Neuronal stem cell (in vitro differentiated cells): ENCODE data around the gene ABCA12.
A peak's percentile ranks its signal among the peaks of the same experiment; 100 is the strongest.

Source experiments
- DNase-seq: peaks from one replicate; pipeline ENCODE4 v3.0.0-alpha.2; 2013; ENCODE audit warnings: low spot score
- H2AFZ ChIP-seq: one replicate; pipeline ENCODE4 v1.6.1; 2013; ENCODE audit warnings: mild to moderate bottlenecking, low read length, inconsistent platforms
- H2AK5ac ChIP-seq: 2 replicates; pipeline ENCODE4 v1.6.1; 2013; ENCODE audit warnings: low read depth, mild to moderate bottlenecking, inconsistent platforms, low read length, moderate library complexity, mixed read lengths
- H2BK120ac ChIP-seq: 2 replicates; pipeline ENCODE4 v1.6.1; 2013; ENCODE audit warnings: low read depth, mild to moderate bottlenecking, inconsistent platforms, low read length, moderate library complexity, mixed read lengths
- H2BK12ac ChIP-seq: one replicate; pipeline ENCODE4 v1.6.1; 2013; ENCODE audit warnings: low read length, inconsistent platforms
- H2BK15ac ChIP-seq: 2 replicates; pipeline ENCODE4 v1.6.1; 2013; ENCODE audit warnings: mild to moderate bottlenecking, low read length, inconsistent platforms, mixed read lengths
- H2BK5ac ChIP-seq: one replicate; pipeline ENCODE4 v1.6.1; 2013; ENCODE audit warnings: inconsistent platforms, mild to moderate bottlenecking, low read length, moderate library complexity
- H3K14ac ChIP-seq: one replicate; pipeline ENCODE4 v1.6.1; 2013; ENCODE audit warnings: low read length, inconsistent platforms
- H3K18ac ChIP-seq: 2 replicates; pipeline ENCODE4 v1.6.1; 2013; ENCODE audit warnings: low read length, inconsistent platforms
- H3K23ac ChIP-seq: 2 replicates; pipeline ENCODE4 v1.6.1; 2013; ENCODE audit warnings: low read depth, mild to moderate bottlenecking, mixed read lengths, low read length, inconsistent platforms; ENCODE audit not compliant: poor library complexity
- H3K27ac ChIP-seq: replicated peaks from 3 replicates; pipeline ENCODE4 v1.5.1; 2013; ENCODE audit warnings: low read length, inconsistent platforms
- H3K27me3 ChIP-seq, 3 experiments: 2 replicates each; pipeline ENCODE4 v1.6.1; 2013; ENCODE audit warnings: low read length in 3 of 3, mild to moderate bottlenecking in 2 of 3, inconsistent platforms in 1 of 3, low read depth in 1 of 3, mixed read lengths in 1 of 3, moderate library complexity in 1 of 3; ENCODE audit not compliant: control insufficient read depth in 3 of 3, insufficient read depth in 3 of 3
- H3K36me3 ChIP-seq, 2 donors: replicated peaks in 1 of 2; 2 replicates each; pipeline ENCODE4 v1.6.1; 2013; ENCODE audit warnings: low read length in 2 of 2; ENCODE audit not compliant: control insufficient read depth in 2 of 2, insufficient read depth in 2 of 2
- H3K4ac ChIP-seq: 2 replicates; pipeline ENCODE4 v1.6.1; 2013; ENCODE audit warnings: inconsistent platforms, mild to moderate bottlenecking, low read length, moderate library complexity
- H3K4me1 ChIP-seq, 2 donors: 1 replicate in 1 of 2; 2 replicates in 1 of 2; pipeline ENCODE4 v1.6.1; 2013; ENCODE audit warnings: low read length in 2 of 2, low read depth in 1 of 2; ENCODE audit not compliant: control insufficient read depth in 2 of 2, insufficient read depth in 1 of 2
- H3K4me2 ChIP-seq: one replicate; pipeline ENCODE4 v1.6.1; 2013; ENCODE audit warnings: mild to moderate bottlenecking, low read length, inconsistent platforms; ENCODE audit not compliant: insufficient read depth, poor library complexity, severe bottlenecking
- H3K4me3 ChIP-seq, 2 donors: 2 replicates each; pipeline ENCODE4 v1.5.1; 2013; ENCODE audit warnings: low read length in 2 of 2, mild to moderate bottlenecking in 2 of 2, inconsistent platforms in 1 of 2, moderate library complexity in 1 of 2
- H3K79me1 ChIP-seq: one replicate; pipeline ENCODE4 v1.6.1; 2013; ENCODE audit warnings: low read depth, mild to moderate bottlenecking, inconsistent platforms, low read length, moderate library complexity
- H3K9ac ChIP-seq: one replicate; pipeline ENCODE4 v1.6.1; 2013; ENCODE audit warnings: mild to moderate bottlenecking, low read depth, low read length, inconsistent platforms; ENCODE audit not compliant: poor library complexity
- H3K9me3 ChIP-seq, 2 donors: replicated peaks in 1 of 2; 2 replicates each; pipeline versions ENCODE3 to v1.6.1; 2013; ENCODE audit warnings: low read length in 2 of 2, mild to moderate bottlenecking in 2 of 2, inconsistent platforms in 1 of 2, low read depth in 1 of 2, mixed read lengths in 1 of 2, moderate library complexity in 1 of 2; ENCODE audit not compliant: control insufficient read depth in 2 of 2, insufficient read depth in 1 of 2
- H4K8ac ChIP-seq: one replicate; pipeline ENCODE4 v1.6.1; 2013; ENCODE audit warnings: low read depth, mild to moderate bottlenecking, inconsistent platforms, low read length, moderate library complexity
- H4K91ac ChIP-seq: one replicate; pipeline ENCODE4 v1.6.1; 2013; ENCODE audit warnings: low read length, low read depth, mild to moderate bottlenecking, inconsistent platforms; ENCODE audit not compliant: poor library complexity
- WGBS, 2 donors: extraction: QIAGEN DNeasy Blood & Tissue Kit; methylation state at CpG; one replicate each; pipeline ENCODE4 v1.1.7; 2013; ENCODE audit warnings: missing lambda C conversion rate in 2 of 2, mixed read lengths in 1 of 2; ENCODE audit not compliant: insufficient read length in 2 of 2, insufficient replicate concordance in 1 of 2; ENCODE audit errors: extremely low coverage in 2 of 2; 5-methylcytosine and 5-hydroxymethylcytosine counted together

Gene ABCA12

DNA sequence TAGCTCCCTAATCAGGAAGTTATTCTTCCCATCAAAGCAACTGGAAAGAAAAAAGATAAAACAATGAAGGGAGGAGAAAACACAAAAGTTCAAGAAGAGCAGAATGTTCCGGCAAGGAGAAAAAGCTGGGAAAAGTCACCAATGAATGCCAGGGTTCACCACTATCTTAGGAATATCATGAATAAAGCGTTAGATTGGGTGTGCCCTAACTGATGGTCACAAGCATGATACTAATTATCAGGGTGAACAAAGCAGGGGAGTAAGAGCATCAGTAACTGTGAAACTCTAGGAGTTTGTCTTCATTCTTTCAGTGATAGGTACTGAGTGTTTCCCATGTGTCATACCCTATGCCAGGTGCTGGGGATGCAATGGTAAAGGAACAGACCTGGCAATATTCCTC lies 115.5 kb downstream of the ABCA12 start:
- no peaks in the 10 kb centered on the region for H3K79me1 ChIP-seq
- H3K4ac ChIP-seq = no peak overlapping the region
- H3K4me2 ChIP-seq = no peak overlapping the region
- H3K14ac ChIP-seq = no peak overlapping the region
- H3K23ac ChIP-seq = no peak overlapping the region
- H2BK120ac ChIP-seq = no peak overlapping the region
- H3K9ac ChIP-seq = no peak overlapping the region
- no peak for DNase-seq
- no CpG with 5 or more reads among the region's 2 CpGs for WGBS, 2 donors
- no peaks in the 10 kb centered on the region for H3K27me3 ChIP-seq
- H3K4me3 ChIP-seq = no peak overlapping the region
- no peak overlapping the region for H2AK5ac ChIP-seq
- no peak overlapping the region for H3K18ac ChIP-seq
- H2BK15ac ChIP-seq = no peak overlapping the region
- H3K4me1 ChIP-seq = peaks cover 0 to 4% of the 10 kb centered on the region in 2 donors
- no peak overlapping the region for H3K27ac ChIP-seq
- no peak overlapping the region for H2BK5ac ChIP-seq
- no peaks in the 10 kb centered on the region for H3K9me3 ChIP-seq
- H2BK12ac ChIP-seq = no peak overlapping the region
- no peak overlapping the region for H4K8ac ChIP-seq
- H4K91ac ChIP-seq = no peak overlapping the region
- no peak overlapping the region for H2AFZ ChIP-seq
- H3K36me3 ChIP-seq = no peaks in the 10 kb centered on the region

DNA sequence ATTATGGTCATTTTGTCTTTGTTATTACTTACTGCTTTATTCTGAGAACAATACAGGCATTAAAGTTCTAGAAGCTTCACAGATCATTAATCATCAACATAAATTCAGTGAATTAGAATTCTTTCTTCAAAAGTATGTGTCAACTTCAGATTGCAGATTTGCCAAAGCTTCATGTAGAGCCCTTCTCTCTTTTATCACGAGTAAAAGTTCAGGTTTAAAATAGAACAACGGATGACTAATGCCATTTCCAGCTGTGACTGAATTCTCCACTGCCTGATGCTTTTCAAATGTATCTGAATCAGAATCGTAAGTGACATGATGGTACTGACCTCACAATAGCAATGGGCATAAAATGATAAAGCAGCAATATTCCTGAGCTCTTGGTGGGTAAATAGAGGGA lies 116.0 kb downstream of the ABCA12 start:
- H4K8ac ChIP-seq = no peak overlapping the region
- no peak overlapping the region for H2BK12ac ChIP-seq
- no peak overlapping the region for H3K18ac ChIP-seq
- no peak overlapping the region for H2BK120ac ChIP-seq
- H3K23ac ChIP-seq = no peak overlapping the region
- WGBS, 2 donors = no CpG with 5 or more reads among the region's 3 CpGs
- H3K4me1 ChIP-seq = peaks cover 0 to 5% of the 10 kb centered on the region in 2 donors
- no peak overlapping the region for H3K27ac ChIP-seq
- H3K36me3 ChIP-seq = no peaks in the 10 kb centered on the region
- no peak overlapping the region for H2AK5ac ChIP-seq
- H4K91ac ChIP-seq = no peak overlapping the region
- no peaks in the 10 kb centered on the region for H3K79me1 ChIP-seq
- DNase-seq = no peak
- H2AFZ ChIP-seq = peak overlapping the region; percentile 64
- no peak overlapping the region for H3K4ac ChIP-seq
- no peak overlapping the region for H2BK5ac ChIP-seq
- H3K14ac ChIP-seq = no peak overlapping the region
- no peak overlapping the region for H3K4me2 ChIP-seq
- H2BK15ac ChIP-seq = no peak overlapping the region
- H3K4me3 ChIP-seq = no peak overlapping the region
- H3K9me3 ChIP-seq = no peaks in the 10 kb centered on the region
- H3K27me3 ChIP-seq = no peaks in the 10 kb centered on the region
- H3K9ac ChIP-seq = no peak overlapping the region

DNA sequence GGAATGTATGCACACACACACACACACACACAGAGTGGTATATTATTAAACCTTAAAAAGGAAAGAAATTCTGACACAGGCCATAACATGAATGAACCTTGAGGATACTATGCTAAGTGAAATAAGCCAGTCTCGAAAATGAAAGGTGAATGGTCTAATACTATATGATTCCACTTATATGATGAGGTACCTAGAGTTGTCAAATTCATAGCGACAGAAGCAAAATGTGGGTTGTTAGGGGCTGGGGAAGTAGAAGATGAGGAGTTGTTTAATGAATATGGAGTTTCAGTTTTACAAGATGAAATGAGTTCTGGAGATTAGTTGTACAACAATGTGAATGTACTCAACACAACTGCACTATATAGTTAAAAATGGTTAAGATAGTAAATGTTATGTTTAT lies 118.1 kb downstream of the ABCA12 start:
- H4K91ac ChIP-seq = no peak overlapping the region
- H3K9ac ChIP-seq = no peak overlapping the region
- H3K4me1 ChIP-seq = peaks cover 0 to 5% of the 10 kb centered on the region in 2 donors
- no peak overlapping the region for H2BK5ac ChIP-seq
- no CpG with 5 or more reads among the region's 2 CpGs for WGBS, 2 donors
- no peak overlapping the region for H3K4me3 ChIP-seq
- no peak overlapping the region for H3K4me2 ChIP-seq
- no peaks in the 10 kb centered on the region for H3K79me1 ChIP-seq
- no peak for DNase-seq
- H3K9me3 ChIP-seq = no peaks in the 10 kb centered on the region
- no peak overlapping the region for H2BK12ac ChIP-seq
- no peaks in the 10 kb centered on the region for H3K36me3 ChIP-seq
- H3K23ac ChIP-seq = no peak overlapping the region
- H3K27me3 ChIP-seq = no peaks in the 10 kb centered on the region
- H2BK120ac ChIP-seq = no peak overlapping the region
- H2AFZ ChIP-seq = no peak overlapping the region
- no peak overlapping the region for H3K18ac ChIP-seq
- no peak overlapping the region for H3K4ac ChIP-seq
- no peak overlapping the region for H2BK15ac ChIP-seq
- no peak overlapping the region for H3K27ac ChIP-seq
- no peak overlapping the region for H2AK5ac ChIP-seq
- H3K14ac ChIP-seq = no peak overlapping the region
- no peak overlapping the region for H4K8ac ChIP-seq

DNA sequence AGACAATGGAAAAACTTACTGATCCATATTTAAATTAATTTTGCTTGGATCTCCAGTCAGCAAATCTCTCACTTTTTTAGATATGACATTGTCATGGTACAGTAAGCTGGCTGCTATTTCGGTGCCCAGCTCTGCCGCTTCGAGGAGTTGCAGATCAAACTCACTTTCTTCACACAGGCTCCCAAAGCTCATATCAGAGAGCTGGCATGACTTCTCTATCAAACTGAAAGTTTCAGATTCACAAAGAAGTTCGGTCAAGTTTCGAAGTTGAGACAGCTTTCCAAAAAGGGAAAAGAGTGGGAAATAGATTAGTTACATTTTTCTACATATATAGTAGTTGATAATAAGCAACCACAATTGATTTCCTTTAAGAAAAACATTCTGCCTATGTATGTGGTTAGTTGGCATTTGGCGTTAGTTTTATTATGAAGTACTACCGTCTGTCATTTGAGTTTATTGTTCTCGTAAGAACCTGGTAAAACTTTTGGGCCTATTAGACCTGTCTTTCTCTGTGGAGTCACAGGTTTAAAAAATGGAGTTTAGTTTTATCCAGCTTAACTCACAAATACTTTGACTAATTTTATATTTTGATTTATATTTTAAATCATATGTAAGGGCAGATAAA lies 118.8 kb downstream of the ABCA12 start:
- DNase-seq = no peak
- H3K27ac ChIP-seq = no peak overlapping the region
- WGBS, 2 donors = no CpG with 5 or more reads among the region's 8 CpGs
- H3K36me3 ChIP-seq = no peaks in the 10 kb centered on the region
- H3K14ac ChIP-seq = no peak overlapping the region
- no peak overlapping the region for H2AK5ac ChIP-seq
- no peak overlapping the region for H2BK5ac ChIP-seq
- no peak overlapping the region for H3K4me2 ChIP-seq
- no peaks in the 10 kb centered on the region for H3K79me1 ChIP-seq
- no peaks in the 10 kb centered on the region for H3K9me3 ChIP-seq
- no peak overlapping the region for H3K4ac ChIP-seq
- no peak overlapping the region for H4K8ac ChIP-seq
- H3K4me1 ChIP-seq = peaks cover 0 to 5% of the 10 kb centered on the region in 2 donors
- no peak overlapping the region for H2BK12ac ChIP-seq
- no peak overlapping the region for H3K9ac ChIP-seq
- H3K27me3 ChIP-seq = no peaks in the 10 kb centered on the region
- no peak overlapping the region for H2BK15ac ChIP-seq
- H3K23ac ChIP-seq = no peak overlapping the region
- no peak overlapping the region for H2AFZ ChIP-seq
- no peak overlapping the region for H3K18ac ChIP-seq
- no peak overlapping the region for H2BK120ac ChIP-seq
- no peak overlapping the region for H4K91ac ChIP-seq
- no peak overlapping the region for H3K4me3 ChIP-seq
